ENCODE data around the gene SLF2. TPM values are rescaled to one million over a fixed set of nuclear protein-coding genes. Genes with fewer than 3 reads are reported as not detected.

The SLF2 gene
- total RNA-seq, 1 experiment from 2014 or later: 43.0 TPM

GRCh38 chr10:100939763-100940344 lies 27.1 kb downstream of the SLF2 start:
- CTCF ChIA-PET: interaction anchor here (1.1 kb wide), 1 partner anchor 10 kb away, joined by 3 read pairs; no protein-coding TSS in a partner anchor
- Histone ChIP-seq H3K4me2 (ENCODE audit: low read length) (no peak overlapping the region), H2AFZ (ENCODE audit: low read depth, low read length, poor library complexity, severe bottlenecking) (no peak overlapping the region), H3K9ac (ENCODE audit: low read length) (no peak overlapping the region), H3K4me3 (replicated peaks in 1 of 2; ENCODE audit: low read depth in 1 of 2, low read length in 2 of 2) (no peak overlapping the region), H3K27ac (ENCODE audit: low read depth, low read length) (no peak overlapping the region), H3K4me1 (ENCODE audit: control insufficient read depth in 1 of 2, insufficient read depth in 2 of 2, low read length in 2 of 2) (no peaks in the 10 kb centered on the region), H4K20me1 (ENCODE audit: insufficient read depth) (no peaks in the 10 kb centered on the region), H3K9me2 (ENCODE audit: insufficient read depth) (no peaks in the 10 kb centered on the region), H3K9me3 (ENCODE audit: control insufficient read depth in 1 of 2, insufficient read depth in 1 of 2, low read depth in 1 of 2, low read length in 2 of 2) (no peaks in the 10 kb centered on the region), H3K36me3 (ENCODE audit: control insufficient read depth in 1 of 2, insufficient read depth in 2 of 2, low read length in 2 of 2) (peaks cover 38 to 50% of the 10 kb centered on the region in 2 experiments), H3K79me2 (ENCODE audit: insufficient read depth, low read length) (no peaks in the 10 kb centered on the region), H3K27me3 (ENCODE audit: insufficient read depth, low read length) (no peaks in the 10 kb centered on the region)
- ATAC-seq (no peak), DNase-seq (ENCODE audit: low read depth, low spot score) (no peak)
- TF ChIP-seq EZH2phosphoT487 (IDR thresholded peaks at IDR 0.05; ENCODE audit: borderline replicate concordance) (no peak), EZH2 (IDR thresholded peaks at IDR 0.05) (no peak), FOSL1 (IDR thresholded peaks at IDR 0.05; ENCODE audit: low read depth) (no peak), POLR2AphosphoS5 (IDR thresholded peaks at IDR 0.05; ENCODE audit: low read depth, low read length) (no peak), SIN3A (IDR thresholded peaks at IDR 0.05; ENCODE audit: low read depth) (no peak), ATF3 (IDR thresholded peaks at IDR 0.05) (no peak), SRF (IDR thresholded peaks at IDR 0.05; ENCODE audit: low read depth) (no peak)
- BruUV-seq (replicated peaks): no TSS peak
- POLR2A ChIA-PET: no interaction called here
- intact Hi-C loops (cut with micrococcal nuclease): no loop called here
- RAD21 ChIA-PET (ENCODE audit: low non-redundant PET in 1 of 2, low total read pairs in 2 of 2, uncharacterized antibody in 2 of 2, unreplicated experiment in 2 of 2): no interaction called here

GRCh38 chr10:100942229-100942628 lies 29.5 kb downstream of the SLF2 start:
- no TSS peak for BruUV-seq (replicated peaks)
- ATAC-seq (no peak), DNase-seq (ENCODE audit: low read depth, low spot score) (no peak)
- ChIA-PET POLR2A (no interaction called here), CTCF (no interaction called here), RAD21 (ENCODE audit: low non-redundant PET in 1 of 2, low total read pairs in 2 of 2, uncharacterized antibody in 2 of 2, unreplicated experiment in 2 of 2) (no interaction called here)
- intact Hi-C loops (cut with micrococcal nuclease): no loop called here
- Histone ChIP-seq H3K9me2 (ENCODE audit: insufficient read depth) (no peaks in the 10 kb centered on the region), H3K4me2 (ENCODE audit: low read length) (no peak overlapping the region), H3K36me3 (ENCODE audit: control insufficient read depth in 1 of 2, insufficient read depth in 2 of 2, low read length in 2 of 2) (peaks cover 52 to 68% of the 10 kb centered on the region in 2 experiments), H3K27me3 (ENCODE audit: insufficient read depth, low read length) (no peaks in the 10 kb centered on the region), H3K4me3 (replicated peaks in 1 of 2; ENCODE audit: low read depth in 1 of 2, low read length in 2 of 2) (no peak overlapping the region), H3K79me2 (ENCODE audit: insufficient read depth, low read length) (no peaks in the 10 kb centered on the region), H2AFZ (ENCODE audit: low read depth, low read length, poor library complexity, severe bottlenecking) (no peak overlapping the region), H3K4me1 (ENCODE audit: control insufficient read depth in 1 of 2, insufficient read depth in 2 of 2, low read length in 2 of 2) (no peaks in the 10 kb centered on the region), H3K9me3 (ENCODE audit: control insufficient read depth in 1 of 2, insufficient read depth in 1 of 2, low read depth in 1 of 2, low read length in 2 of 2) (no peaks in the 10 kb centered on the region), H3K27ac (ENCODE audit: low read depth, low read length) (no peak overlapping the region), H3K9ac (ENCODE audit: low read length) (no peak overlapping the region), H4K20me1 (ENCODE audit: insufficient read depth) (no peaks in the 10 kb centered on the region)
- no peak for TF ChIP-seq CEBPB (IDR thresholded peaks at IDR 0.05; ENCODE audit: low read depth)
- no peak for TF ChIP-seq ELF1 (IDR thresholded peaks at IDR 0.05; ENCODE audit: borderline replicate concordance, low read depth)

Measured in HCT116 (cell line).